LNCaP clone FGC (cell line): ENCODE measurements around the gene NT5DC1.

Experiments used
- DNase-seq: peaks from one replicate; pipeline ENCODE4 v3.0.0-alpha.2; 2011; ENCODE audit warnings: low read depth
- H3K4me3 ChIP-seq: 2 replicates; pipeline ENCODE4 v1.5.1; 2011; ENCODE audit warnings: mild to moderate bottlenecking, low read depth, low read length, control low read depth
- TF ChIP-seq, protein P1 (sequence below): IDR thresholded peaks from 2 replicates; pipeline ENCODE4 v1.5.1; 2012; ENCODE audit warnings: mild to moderate bottlenecking; ENCODE audit not compliant: control insufficient read depth, insufficient read depth; ENCODE audit errors: extremely low read depth

NT5DC1 gene

DNA sequence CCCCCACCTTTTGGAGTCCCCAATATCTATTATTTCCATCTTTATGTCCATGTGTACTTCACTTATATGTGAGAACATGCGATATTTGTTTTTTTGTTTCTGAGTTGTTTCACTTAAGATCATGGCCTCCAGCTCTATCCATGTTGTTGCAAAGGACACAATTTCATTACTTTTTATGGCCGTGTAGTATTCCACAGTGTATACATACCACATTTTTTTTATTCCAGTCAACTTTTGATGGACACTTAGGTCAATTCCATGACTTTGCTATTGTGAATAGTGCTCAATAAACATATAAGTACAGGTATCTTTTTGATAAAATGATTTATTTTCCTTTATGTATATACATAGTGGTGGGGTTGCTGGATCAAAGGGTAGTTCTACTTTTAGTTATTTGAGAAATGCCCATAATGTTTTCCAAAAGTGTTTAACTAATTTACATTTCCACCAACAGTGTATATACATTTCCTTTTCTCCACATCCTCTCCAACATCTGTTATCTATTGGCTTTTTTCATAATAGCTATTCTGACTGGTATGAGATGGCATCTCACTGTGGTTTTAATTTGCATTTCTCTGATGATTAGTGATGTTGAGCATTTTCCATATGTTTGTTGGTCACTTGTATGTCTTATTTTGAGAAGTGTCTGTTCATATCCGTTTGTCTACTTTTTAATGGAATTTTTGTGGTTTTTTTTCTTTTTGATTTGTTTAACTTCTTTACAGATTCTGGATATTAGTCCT is 59.3 kb downstream of the NT5DC1 start:
- TF ChIP-seq, protein P1, sequence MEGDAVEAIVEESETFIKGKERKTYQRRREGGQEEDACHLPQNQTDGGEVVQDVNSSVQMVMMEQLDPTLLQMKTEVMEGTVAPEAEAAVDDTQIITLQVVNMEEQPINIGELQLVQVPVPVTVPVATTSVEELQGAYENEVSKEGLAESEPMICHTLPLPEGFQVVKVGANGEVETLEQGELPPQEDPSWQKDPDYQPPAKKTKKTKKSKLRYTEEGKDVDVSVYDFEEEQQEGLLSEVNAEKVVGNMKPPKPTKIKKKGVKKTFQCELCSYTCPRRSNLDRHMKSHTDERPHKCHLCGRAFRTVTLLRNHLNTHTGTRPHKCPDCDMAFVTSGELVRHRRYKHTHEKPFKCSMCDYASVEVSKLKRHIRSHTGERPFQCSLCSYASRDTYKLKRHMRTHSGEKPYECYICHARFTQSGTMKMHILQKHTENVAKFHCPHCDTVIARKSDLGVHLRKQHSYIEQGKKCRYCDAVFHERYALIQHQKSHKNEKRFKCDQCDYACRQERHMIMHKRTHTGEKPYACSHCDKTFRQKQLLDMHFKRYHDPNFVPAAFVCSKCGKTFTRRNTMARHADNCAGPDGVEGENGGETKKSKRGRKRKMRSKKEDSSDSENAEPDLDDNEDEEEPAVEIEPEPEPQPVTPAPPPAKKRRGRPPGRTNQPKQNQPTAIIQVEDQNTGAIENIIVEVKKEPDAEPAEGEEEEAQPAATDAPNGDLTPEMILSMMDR: no peak
- no peak for DNase-seq

DNA sequence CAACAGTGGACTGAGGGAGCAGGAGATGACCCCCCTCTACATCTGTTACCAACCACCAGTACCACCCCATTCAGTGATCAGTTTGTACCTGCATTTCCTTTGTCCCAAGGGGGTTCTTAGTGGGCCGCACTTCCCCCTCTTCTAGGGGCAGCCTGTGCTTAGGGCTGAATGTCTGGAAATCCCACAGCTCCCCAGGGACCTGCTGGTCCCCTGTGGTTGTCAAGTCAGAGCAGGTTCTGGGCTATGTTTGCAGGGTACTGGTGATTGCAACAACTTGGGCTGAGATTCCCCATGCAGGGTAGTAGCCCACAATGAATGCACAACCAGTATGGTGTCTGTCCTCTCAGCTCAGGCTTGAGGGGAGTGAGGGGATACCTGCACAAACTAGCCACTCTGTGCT is 64.9 kb downstream of the NT5DC1 start:
- no peak overlapping the region for H3K4me3 ChIP-seq
- TF ChIP-seq, protein P1: no peak
- no peak for DNase-seq

More for the DNA sequence above, 59.3 kb downstream of the NT5DC1 start:
- no peak overlapping the region for H3K4me3 ChIP-seq

DNA sequence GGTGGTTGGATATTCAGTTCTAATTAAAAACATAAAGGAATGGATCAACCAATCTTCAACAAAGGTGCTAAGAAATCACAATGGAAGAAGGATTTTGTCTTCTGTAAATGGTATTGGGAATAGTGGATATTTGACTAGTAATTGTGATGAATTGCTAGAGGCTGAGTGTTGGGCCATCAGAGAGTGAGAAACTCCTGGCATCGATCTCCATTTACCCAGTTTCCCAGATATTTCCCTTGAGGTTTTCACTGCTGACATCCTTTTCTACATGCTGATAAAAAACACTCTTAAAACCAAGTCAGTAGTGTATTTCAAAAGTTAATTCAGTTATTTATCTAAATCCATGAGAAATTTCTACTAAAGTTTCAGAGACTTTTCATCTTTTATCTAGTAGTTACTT is 65.7 kb downstream of the NT5DC1 start:
- DNase-seq: no peak
- TF ChIP-seq, protein P1: no peak
- no peak overlapping the region for H3K4me3 ChIP-seq

DNA sequence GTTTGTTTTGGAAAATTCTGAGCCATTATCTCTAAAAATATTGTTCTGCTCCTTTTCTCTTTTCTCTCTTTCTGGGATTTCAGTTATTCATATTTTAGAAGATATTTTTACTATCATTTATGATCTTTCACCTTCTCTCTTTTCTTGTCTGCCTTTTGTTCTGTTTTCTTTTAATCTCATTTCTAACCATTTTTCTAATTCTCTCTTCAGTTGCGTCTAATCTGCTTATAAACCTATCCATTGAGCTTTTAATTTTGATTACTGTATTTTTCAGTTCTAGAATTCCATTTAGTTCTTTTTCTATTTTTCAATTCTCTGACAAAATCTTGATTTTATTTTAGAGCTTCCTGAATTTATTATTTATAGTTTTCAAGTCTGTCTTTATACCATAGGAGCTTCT is 67.5 kb downstream of the NT5DC1 start:
- TF ChIP-seq, protein P1: no peak
- no peak for DNase-seq
- no peak overlapping the region for H3K4me3 ChIP-seq

DNA sequence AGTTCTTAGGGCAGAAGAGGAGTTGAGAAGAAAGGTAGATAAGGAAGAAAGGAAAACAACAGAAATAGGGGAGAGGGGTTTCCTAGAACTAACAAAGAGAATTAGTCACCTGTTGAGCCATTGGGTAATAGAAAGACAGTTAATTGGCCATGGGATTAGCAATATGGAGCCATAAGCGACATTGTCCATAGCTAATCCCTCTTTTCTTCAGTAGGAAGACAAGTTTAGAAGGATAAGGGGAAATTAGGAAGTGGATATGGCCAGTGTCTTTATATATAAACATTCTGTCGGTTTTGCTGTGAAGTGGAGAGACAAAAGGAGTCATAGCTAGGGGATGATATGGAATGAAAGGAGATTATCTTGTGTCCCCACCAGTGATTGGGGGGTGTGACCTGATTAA is 69.2 kb downstream of the NT5DC1 start:
- TF ChIP-seq, protein P1: no peak
- DNase-seq: no peak
- no peak overlapping the region for H3K4me3 ChIP-seq

DNA sequence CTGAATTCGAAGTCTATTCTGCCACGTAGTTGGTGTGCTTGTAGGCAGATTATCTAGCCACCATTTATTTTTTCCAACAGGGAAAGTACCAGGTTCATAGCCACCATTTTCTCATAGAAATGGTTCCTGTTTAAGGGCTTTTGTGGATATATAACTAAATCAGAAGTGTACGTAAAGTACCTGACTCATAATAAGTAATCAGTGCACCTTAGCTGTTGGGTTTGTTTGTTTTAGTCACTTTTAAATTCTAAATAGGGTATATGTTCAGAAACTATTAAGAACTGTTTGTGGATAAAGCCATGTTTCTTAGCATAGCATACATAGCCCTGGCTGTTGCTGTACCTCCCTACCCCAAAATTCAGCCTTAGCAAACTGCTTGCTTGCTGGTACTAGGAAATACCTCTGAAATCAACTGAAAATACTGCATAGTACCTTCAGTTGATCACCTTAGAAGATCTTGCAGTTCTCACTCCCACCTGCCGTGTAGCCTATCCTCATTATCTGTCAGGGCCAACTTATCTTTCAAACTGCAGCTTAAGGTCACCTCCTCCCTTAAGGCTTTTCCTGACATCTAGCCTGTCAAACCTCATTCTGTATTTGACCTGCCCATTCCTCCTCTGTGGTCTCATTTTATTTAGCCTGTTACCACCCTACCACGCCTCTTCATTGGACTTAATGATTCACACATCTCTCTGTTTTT is 69.9 kb downstream of the NT5DC1 start:
- H3K4me3 ChIP-seq: no peak overlapping the region
- TF ChIP-seq, protein P1: no peak
- DNase-seq: no peak
